Skeletal muscle tissue (tissue), 4 donors: ENCODE measurements around the gene DMXL2. TPM values are rescaled to one million over a fixed set of nuclear protein-coding genes. Genes with fewer than 3 reads are reported as not detected.
A peak's percentile ranks its signal among the peaks of the same experiment; 100 is the strongest.

Experiments
- H3K27ac ChIP-seq: one replicate; pipeline ENCODE4 v1.7.0; 2013; ENCODE audit warnings: mild to moderate bottlenecking, low read depth, low read length, inconsistent platforms
- H3K27me3 ChIP-seq, 3 donors: one replicate each; pipeline ENCODE4 v1.7.0; 2013; ENCODE audit warnings: low read length in 3 of 3; ENCODE audit not compliant: control insufficient read depth in 3 of 3, insufficient read depth in 3 of 3
- H3K36me3 ChIP-seq, 3 donors: one replicate each; pipeline ENCODE4 v1.7.0; 2013; ENCODE audit warnings: low read length in 3 of 3; ENCODE audit not compliant: control insufficient read depth in 3 of 3, insufficient read depth in 3 of 3
- H3K4me1 ChIP-seq, 3 donors: one replicate each; pipeline ENCODE4 v1.7.0; 2013; ENCODE audit warnings: low read length in 3 of 3, mild to moderate bottlenecking in 3 of 3; ENCODE audit not compliant: control insufficient read depth in 3 of 3, insufficient read depth in 3 of 3
- H3K4me3 ChIP-seq, 3 donors: one replicate each; pipeline ENCODE4 v1.7.0; 2013; ENCODE audit warnings: low read length in 3 of 3
- H3K9ac ChIP-seq, 3 donors: one replicate each; pipeline ENCODE4 v1.7.0; 2013; ENCODE audit warnings: low read length in 3 of 3, mild to moderate bottlenecking in 3 of 3, moderate library complexity in 2 of 3, low read depth in 1 of 3
- H3K9me3 ChIP-seq, 3 donors: one replicate each; pipeline ENCODE4 v1.7.0; 2013; ENCODE audit warnings: low read length in 3 of 3; ENCODE audit not compliant: control insufficient read depth in 3 of 3
- total RNA-seq: library from RNA; depleted of rRNA; stranded (reverse); fragments of >200 nt; gene quantifications from one replicate; pipeline ENCODE4 v1.2.3, GENCODE V29; 2014
- donor health status: Osteomylitis.

The DMXL2 gene
- total RNA-seq, 1 donor from 2014 or later, result 20.9 TPM

- no peaks in the 10 kb centered on the region for H3K9me3 ChIP-seq
- no peaks in the 10 kb centered on the region for H3K36me3 ChIP-seq
- H3K27me3 ChIP-seq, result no peaks in the 10 kb centered on the region
- H3K27ac ChIP-seq, result no peak overlapping the region
- no peak overlapping the region for H3K9ac ChIP-seq
- H3K4me1 ChIP-seq, result no peaks in the 10 kb centered on the region
- no peak overlapping the region for H3K4me3 ChIP-seq
These were observed 19.6 kb downstream of the DMXL2 start for GRCh38 chr15:51603002-51603401.

- Histone ChIP-seq H3K9ac (no peak overlapping the region), H3K4me3 (no peak overlapping the region), H3K4me1 (no peaks in the 10 kb centered on the region), H3K27me3 (no peaks in the 10 kb centered on the region), H3K9me3 (peaks cover 0 to under 1% (median 0%) of the 10 kb centered on the region in 3 donors), H3K27ac (no peak overlapping the region), H3K36me3 (no peaks in the 10 kb centered on the region)
These were observed 20.1 kb downstream of the DMXL2 start for GRCh38 chr15:51602484-51602883.

- H3K9me3 ChIP-seq, result peaks cover 0 to 2% (median 0%) of the 10 kb centered on the region in 3 donors
- no peaks in the 10 kb centered on the region for H3K36me3 ChIP-seq
- no peak overlapping the region for H3K9ac ChIP-seq
- H3K4me3 ChIP-seq, result no peak overlapping the region
- no peaks in the 10 kb centered on the region for H3K27me3 ChIP-seq
- no peak overlapping the region for H3K27ac ChIP-seq
- H3K4me1 ChIP-seq, result no peaks in the 10 kb centered on the region
These were observed 20.8 kb downstream of the DMXL2 start for GRCh38 chr15:51601801-51602200.

- no peak overlapping the region for H3K27ac ChIP-seq
- no peaks in the 10 kb centered on the region for H3K4me1 ChIP-seq
- peaks cover 0 to 2% (median 0%) of the 10 kb centered on the region in 3 donors for H3K9me3 ChIP-seq
- no peak overlapping the region for H3K9ac ChIP-seq
- no peaks in the 10 kb centered on the region for H3K36me3 ChIP-seq
- H3K27me3 ChIP-seq, result no peaks in the 10 kb centered on the region
- H3K4me3 ChIP-seq, result no peak overlapping the region
These were observed 22.5 kb downstream of the DMXL2 start for GRCh38 chr15:51600114-51600513.

- no peak overlapping the region for H3K4me3 ChIP-seq
- H3K9ac ChIP-seq, result no peak overlapping the region
- no peak overlapping the region for H3K27ac ChIP-seq
- H3K4me1 ChIP-seq, result no peaks in the 10 kb centered on the region
- H3K27me3 ChIP-seq, result no peaks in the 10 kb centered on the region
- H3K36me3 ChIP-seq, result no peaks in the 10 kb centered on the region
- no peaks in the 10 kb centered on the region for H3K9me3 ChIP-seq
These were observed 32.5 kb downstream of the DMXL2 start for GRCh38 chr15:51589881-51590568.

- Histone ChIP-seq H3K4me3 (no peak overlapping the region), H3K27me3 (no peaks in the 10 kb centered on the region), H3K9ac (no peak overlapping the region), H3K4me1 (no peaks in the 10 kb centered on the region), H3K27ac (no peak overlapping the region), H3K9me3 (no peaks in the 10 kb centered on the region), H3K36me3 (no peaks in the 10 kb centered on the region)
These were observed 33.6 kb downstream of the DMXL2 start for GRCh38 chr15:51588966-51589365.

- Histone ChIP-seq H3K36me3 (peaks cover 0 to 2% (median 0%) of the 10 kb centered on the region in 3 donors), H3K9me3 (no peaks in the 10 kb centered on the region), H3K27me3 (no peaks in the 10 kb centered on the region), H3K4me1 (no peaks in the 10 kb centered on the region), H3K4me3 (no peak overlapping the region), H3K27ac (peak overlapping the region; percentile 52), H3K9ac (no peak overlapping the region)
These were observed 36.6 kb downstream of the DMXL2 start for GRCh38 chr15:51585986-51586385.

- Histone ChIP-seq H3K9me3 (no peaks in the 10 kb centered on the region), H3K27me3 (no peaks in the 10 kb centered on the region), H3K36me3 (peaks cover 0 to 2% (median 0%) of the 10 kb centered on the region in 3 donors), H3K4me3 (no peak overlapping the region), H3K9ac (no peak overlapping the region), H3K4me1 (no peaks in the 10 kb centered on the region), H3K27ac (no peak overlapping the region)
These were observed 41.6 kb downstream of the DMXL2 start for GRCh38 chr15:51580982-51581381.

GRCh38 chr15:51580385-51580784 lies 42.2 kb downstream of the DMXL2 start:
- H3K4me1 ChIP-seq, result no peaks in the 10 kb centered on the region
- peaks cover 0 to 2% (median 0%) of the 10 kb centered on the region in 3 donors for H3K36me3 ChIP-seq
- H3K4me3 ChIP-seq, result no peak overlapping the region
- no peak overlapping the region for H3K9ac ChIP-seq
- no peaks in the 10 kb centered on the region for H3K27me3 ChIP-seq
- H3K27ac ChIP-seq, result no peak overlapping the region
- H3K9me3 ChIP-seq, result no peaks in the 10 kb centered on the region

GRCh38 chr15:51579012-51579411 lies 43.6 kb downstream of the DMXL2 start:
- no peaks in the 10 kb centered on the region for H3K4me1 ChIP-seq
- peaks cover 0 to 2% (median 0%) of the 10 kb centered on the region in 3 donors for H3K36me3 ChIP-seq
- H3K27ac ChIP-seq, result no peak overlapping the region
- no peak overlapping the region for H3K9ac ChIP-seq
- no peaks in the 10 kb centered on the region for H3K9me3 ChIP-seq
- H3K27me3 ChIP-seq, result no peaks in the 10 kb centered on the region
- H3K4me3 ChIP-seq, result no peak overlapping the region
